ENCODE results near the gene KLF18.
"Not testable (repeated sequence)": the region's sequence is repeated elsewhere in the genome, so short reads cannot be mapped to it uniquely, and the experiment has no call there.

The KLF18 gene

DNA sequence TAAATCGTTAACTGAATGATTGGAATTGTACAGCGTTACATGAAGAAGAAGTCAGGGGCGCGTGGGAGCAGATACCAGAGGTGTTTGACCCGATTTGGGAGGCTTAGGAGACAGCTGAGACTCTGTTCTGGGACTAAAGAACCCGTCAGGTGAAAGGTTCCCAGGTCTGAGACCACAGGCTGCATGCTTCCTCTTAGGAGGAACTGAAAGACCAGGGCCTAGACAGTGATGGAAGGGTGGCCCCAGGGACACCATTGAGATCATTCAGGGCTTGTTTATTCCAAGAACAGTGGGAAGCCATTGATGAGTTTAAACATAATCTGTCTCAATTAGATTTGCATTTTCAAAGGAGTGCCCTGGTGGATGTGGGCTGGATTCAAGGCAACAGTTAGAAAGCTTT, 21.9 kb downstream of the KLF18 start:
- no peak for DNase-seq

DNA sequence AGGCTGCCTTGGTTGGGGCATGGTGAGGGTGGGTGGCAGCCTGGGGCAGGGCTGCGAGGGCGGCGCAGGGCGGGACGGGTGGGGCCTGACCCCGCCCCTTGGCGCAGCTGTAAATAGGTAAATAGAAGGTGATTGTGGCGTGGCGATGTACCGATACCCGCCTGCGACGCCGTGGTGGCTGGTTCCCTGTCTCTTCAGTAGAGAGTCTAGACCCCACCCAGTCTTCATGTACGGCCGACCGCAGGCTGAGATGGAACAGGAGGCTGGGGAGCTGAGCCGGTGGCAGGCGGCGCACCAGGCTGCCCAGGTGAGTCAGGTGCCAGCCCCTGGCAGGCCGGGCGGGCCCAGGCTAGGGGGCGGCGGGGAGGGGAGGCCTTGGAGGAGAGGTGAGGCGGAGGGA, 22.7 kb downstream of the KLF18 start, which contains the start of gene KLF17:
KLF17 (plus strand) TSS at position 140 of the 400 bp plus-strand sequence; CDS start at position 227, 87 bp downstream.
- DNase-seq: no peak

- not testable (repeated sequence) for DNase-seq
Observed at GRCh38 chr1:44117272-44117671, 24.2 kb downstream of the KLF18 start.

- DNase-seq: no peak
Observed at GRCh38 chr1:44114098-44114497, 27.3 kb downstream of the KLF18 start.

DNA sequence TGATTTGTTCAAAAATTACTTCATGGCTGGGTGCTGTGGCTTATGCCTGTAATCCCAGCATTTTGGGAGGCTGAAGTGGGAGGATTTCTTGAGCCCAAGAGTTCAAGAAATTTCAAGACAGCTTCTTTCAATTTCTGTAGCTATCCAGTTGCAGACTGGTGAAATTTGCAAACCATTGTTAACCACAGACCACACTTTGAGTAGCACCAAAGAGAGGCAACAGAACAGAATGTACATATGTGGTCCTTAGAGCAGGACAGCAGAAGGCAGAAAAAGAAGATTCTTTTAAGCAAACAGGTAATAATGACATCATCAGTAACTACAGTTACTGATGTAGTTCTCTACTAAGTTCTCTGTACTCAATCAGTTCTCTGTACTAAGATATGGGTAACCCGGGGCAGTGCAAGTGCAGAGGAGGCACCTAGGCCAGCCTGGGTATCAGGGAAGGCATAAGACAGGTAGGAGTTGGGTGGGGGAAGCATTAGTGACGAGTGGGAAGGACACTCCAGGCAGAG, 28.3 kb downstream of the KLF18 start:
- DNase-seq: no peak

GRCh38 chr1:44112486-44112885, 28.9 kb downstream of the KLF18 start:
- DNase-seq: peak; percentile 29

DNA sequence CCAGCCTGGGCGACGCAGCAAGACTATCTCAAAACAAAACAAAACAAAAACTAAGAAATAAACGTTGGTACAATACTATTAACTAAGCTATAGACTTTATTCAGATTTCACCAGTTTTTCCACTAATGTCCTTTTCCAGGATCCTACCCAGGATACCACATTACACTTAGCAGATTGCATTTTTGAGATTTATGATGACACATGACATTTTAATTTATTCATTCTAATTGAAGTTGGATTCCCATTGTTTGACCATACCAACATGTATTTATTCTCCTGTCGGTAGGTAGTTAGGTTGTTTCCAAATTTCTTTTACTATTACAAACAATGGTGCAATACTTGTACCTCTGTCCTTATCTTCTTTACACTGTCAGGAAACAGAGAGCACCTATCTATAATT, 29.6 kb downstream of the KLF18 start:
- DNase-seq: no peak

GRCh38 chr1:44110916-44111315, 30.5 kb downstream of the KLF18 start:
- no peak for DNase-seq

- DNase-seq: no peak
Observed at GRCh38 chr1:44108971-44109370, 32.5 kb downstream of the KLF18 start.

DNA sequence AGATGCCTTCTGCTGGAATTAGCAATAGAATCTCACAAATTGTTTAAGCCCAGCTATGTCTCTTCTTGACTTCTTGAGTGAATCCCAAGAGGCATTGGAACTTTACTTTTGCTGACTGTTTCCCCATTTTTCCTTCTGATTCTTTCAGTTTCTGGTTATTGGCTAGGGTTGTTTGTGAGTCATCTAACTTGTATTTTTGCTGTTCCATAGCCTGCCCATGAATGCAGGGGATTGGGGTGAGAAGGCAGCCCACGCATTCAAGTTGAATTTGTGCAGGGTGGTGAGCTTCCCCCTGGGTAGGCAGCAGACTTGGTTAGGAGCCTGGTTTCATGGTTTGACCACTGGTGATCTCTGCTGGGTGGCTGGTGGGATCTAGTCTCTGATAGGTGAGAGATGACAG, 33.2 kb downstream of the KLF18 start:
- peak; percentile 50 for DNase-seq

DNA sequence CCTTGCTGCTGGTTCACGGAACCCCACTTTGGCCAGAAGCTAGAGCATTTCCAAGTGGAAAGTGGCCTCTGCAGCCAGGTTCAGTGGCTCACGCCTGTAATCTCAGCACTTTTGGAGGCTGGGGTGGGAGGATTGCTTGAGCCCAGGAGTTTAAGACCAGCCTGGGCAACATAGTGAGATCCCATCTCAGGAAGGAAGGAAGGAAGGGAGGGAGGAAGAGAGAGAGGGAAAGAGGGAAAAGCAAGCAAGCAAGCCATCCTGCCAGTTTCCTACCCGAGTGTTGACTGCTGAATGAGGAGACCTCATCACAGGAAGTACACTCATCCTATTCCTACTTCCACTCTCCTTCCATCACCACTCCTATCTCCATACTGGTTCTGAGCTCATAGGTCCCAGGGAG, 35.6 kb downstream of the KLF18 start:
- DNase-seq: no peak

- DNase-seq: no peak
Observed at GRCh38 chr1:44103270-44104131, 37.9 kb downstream of the KLF18 start.

DNA sequence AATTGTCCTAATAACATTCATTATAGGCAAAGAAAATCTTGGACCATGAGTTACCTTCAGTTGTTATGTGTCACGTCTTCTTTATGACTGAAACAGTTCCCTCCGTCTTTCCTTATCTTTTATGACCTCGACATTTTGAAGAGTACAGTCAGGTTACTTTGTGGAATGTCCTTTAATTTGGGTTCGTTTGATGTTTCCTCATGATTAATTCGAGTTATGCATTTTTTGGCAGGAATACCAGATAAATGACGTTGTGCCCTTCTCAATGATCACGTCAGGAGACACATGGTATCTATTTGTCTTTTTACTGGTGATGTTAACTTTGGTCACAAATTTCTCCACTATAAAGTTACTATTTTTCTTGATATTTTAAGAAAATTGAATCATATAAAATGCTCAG, 40.1 kb downstream of the KLF18 start:
- no peak for DNase-seq

DNA sequence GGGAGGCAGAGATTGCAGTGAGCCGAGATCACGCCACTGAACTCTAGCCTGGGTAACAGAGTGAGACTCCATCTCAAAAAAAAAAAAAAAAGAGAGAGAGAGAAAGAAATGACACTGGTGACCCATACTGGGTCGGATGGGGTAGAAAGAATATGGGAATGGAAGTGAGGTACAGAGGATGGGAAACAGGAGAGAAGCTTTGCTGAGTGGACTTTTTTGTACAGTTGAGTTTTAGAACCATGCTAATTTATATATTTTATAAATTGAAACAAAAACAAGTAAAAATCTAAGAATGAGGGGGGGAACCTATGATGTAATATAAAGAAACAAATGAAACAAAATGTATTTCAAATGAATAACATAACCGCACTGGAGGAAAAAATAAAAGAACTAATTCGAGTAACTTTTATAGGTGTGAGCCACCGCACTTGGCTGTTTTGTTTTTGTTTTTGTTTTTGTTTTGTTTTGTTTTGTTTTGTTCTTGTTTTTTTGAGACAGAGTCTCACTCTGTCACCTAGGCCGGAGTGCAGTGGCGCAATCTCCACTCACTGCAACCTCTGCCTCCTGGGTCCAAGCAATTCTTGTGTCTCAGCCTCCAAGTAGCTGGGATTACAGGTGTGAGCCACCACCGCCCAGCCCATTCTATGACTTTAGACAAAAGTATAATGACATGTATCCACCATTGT, 41.1 kb downstream of the KLF18 start:
- DNase-seq: no peak

GRCh38 chr1:44094047-44094446, 47.4 kb downstream of the KLF18 start:
- DNase-seq: no peak

DNA sequence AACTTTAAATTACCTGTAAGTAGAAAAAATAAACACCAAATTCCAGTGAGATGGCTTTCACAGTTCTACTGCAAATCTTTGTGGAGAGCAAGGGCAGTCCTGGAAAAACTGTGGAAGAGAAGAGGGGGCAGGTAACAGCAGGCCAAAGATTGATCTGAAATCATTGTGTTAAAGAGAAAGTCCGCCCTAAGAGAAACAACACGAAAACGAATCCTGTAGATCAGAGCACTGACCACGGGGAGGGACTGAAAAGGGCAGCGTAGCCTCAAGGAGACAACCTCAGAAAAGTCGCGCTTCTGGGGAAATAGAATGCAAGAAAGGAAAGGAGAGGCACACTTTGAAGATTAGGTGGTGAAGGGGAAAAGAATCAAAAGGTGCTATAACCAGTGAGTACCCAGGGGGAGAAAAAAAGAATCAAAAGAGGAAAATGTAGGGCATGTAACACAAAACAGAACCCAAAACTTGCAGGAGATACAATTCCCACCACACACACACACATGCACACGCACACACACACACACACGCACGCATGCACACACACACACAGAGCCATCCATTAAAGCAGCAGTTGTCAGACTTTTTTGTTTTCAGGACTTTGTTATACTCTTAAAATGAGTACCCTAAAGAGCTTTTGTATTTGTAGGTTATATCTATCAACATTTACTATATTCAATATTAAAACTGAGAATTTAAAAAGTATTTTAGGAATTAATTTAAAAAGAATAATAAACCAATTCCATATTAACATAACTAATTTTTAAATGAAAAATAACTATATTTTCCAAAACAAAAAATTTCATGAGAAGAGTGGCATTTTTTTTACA, 50.8 kb downstream of the KLF18 start:
- DNase-seq: no peak

DNA sequence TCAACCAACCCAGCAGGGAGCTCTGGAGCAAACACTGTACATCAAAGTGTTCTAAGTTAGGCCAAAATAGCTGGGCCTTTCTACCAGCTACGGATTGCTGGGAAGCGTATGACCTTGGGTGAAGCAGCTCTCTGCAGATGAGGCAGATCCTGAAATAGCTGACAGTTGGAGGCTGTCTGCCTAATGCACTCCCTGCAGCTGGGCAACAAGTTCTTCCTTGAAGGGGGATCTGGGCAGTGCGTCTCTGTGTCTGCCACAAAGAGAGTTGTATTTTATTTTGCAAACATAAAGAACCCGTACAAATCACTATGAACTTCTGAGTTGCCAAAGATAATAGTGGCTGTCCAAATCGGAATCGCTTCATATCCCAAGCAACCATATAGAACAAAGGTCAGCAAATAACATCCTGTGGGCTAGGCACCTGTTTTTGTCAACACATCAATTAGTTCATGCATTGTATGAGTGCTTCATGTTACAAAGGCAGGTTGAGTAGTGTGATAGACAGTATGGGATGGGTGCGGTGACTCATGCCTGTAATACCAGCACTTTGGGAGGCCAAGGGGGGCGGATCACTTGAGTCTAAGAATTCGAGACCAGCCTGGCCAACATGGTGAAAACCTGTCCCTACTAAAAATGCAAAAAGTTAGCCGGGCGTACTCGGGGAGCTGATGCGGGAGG, 51.9 kb downstream of the KLF18 start:
- DNase-seq: peak; percentile 17
